GM12878 (cell line): Measurements from ENCODE around the gene PODXL2. TPM values are rescaled to one million over a fixed set of nuclear protein-coding genes. Genes with fewer than 3 reads are reported as not detected.

Experiments used
- ATAC-seq: fragments of 200-7000 bp; cut with Tn5 transposase; 3 replicates; pipeline ENCODE4 v1.9.1; 2020; ENCODE audit warnings: mild to moderate bottlenecking, moderate library complexity
- BruUV-seq: library from RNA; stranded (reverse); fragments of 400-500 nt; replicated peaks from 2 replicates; lab custom pipeline; 2021; lab: Mats Ljungman, UMichigan
- CTCF ChIA-PET: fragments of 300-600 bp; sonication (Branson Sonifier 250); formaldehyde crosslinking; extraction: SDS; loops from one replicate; lab custom pipeline; 2021; ENCODE audit warnings: inconsistent platforms; lab: Yijun Ruan, JAX
- POLR2A ChIA-PET: fragments of 350-600 bp; formaldehyde crosslinking; extraction: SDS; loops from one replicate; lab custom pipeline; 2021; ENCODE audit warnings: inconsistent platforms; lab: Charles Lee
- RAD21 ChIA-PET: fragments of 300-600 bp; sonication (Branson Sonifier 250); formaldehyde crosslinking; loops from one replicate; lab custom pipeline; 2023; ENCODE audit warnings: antibody characterized with exemption; ENCODE audit not compliant: unreplicated experiment; lab: Charles Lee
- SMC1A ChIA-PET: fragments of 300-600 bp; sonication (Branson Sonifier 250); formaldehyde crosslinking; loops from one replicate; lab custom pipeline; 2023; ENCODE audit not compliant: unreplicated experiment, uncharacterized antibody; lab: Charles Lee
- DNase-seq: peaks from one replicate; pipeline ENCODE4 v3.0.0-alpha.2; 2011; ENCODE audit warnings: low read depth, low spot score
- FAIRE-seq: peaks from 3 replicates; lab custom pipeline; 2011; peaks lifted over from hg19 to GRCh38; lab: Jason Lieb, UNC
- H2AFZ ChIP-seq: 2 replicates; pipeline ENCODE4 v1.6.0; 2011; ENCODE audit warnings: low read depth, low read length, control low read depth; ENCODE audit not compliant: control insufficient read depth
- H3K27ac ChIP-seq: 2 replicates; pipeline ENCODE4 v1.5.1; 2011; ENCODE audit warnings: control low read depth; ENCODE audit not compliant: control insufficient read depth, insufficient read depth
- H3K27me3 ChIP-seq, 2 experiments: replicated peaks in 1 of 2; 2 replicates each; pipeline versions ENCODE4 v1.6.0 to v1.6.1; 2011; ENCODE audit warnings: low read length in 1 of 2; ENCODE audit not compliant: control insufficient read depth in 2 of 2, insufficient read depth in 2 of 2
- H3K36me3 ChIP-seq, 2 experiments: 2 replicates each; pipeline ENCODE4 v1.5.1; 2011; ENCODE audit warnings: low read length in 1 of 2; ENCODE audit not compliant: control insufficient read depth in 2 of 2, insufficient read depth in 2 of 2
- H3K4me1 ChIP-seq: 2 replicates; pipeline ENCODE4 v1.6.1; 2011; ENCODE audit warnings: mild to moderate bottlenecking, low read length, moderate library complexity, mixed read lengths; ENCODE audit not compliant: control insufficient read depth, insufficient read depth
- H3K4me2 ChIP-seq: 2 replicates; pipeline ENCODE4 v1.6.0; 2011; ENCODE audit warnings: control low read depth; ENCODE audit not compliant: control insufficient read depth, insufficient read depth
- H3K4me3 ChIP-seq: fragments of 200-600 bp; sonication (generic); 2 replicates; pipeline ENCODE4 v1.5.1; 2016
- H3K79me2 ChIP-seq: 2 replicates; pipeline ENCODE4 v1.6.0; 2011; ENCODE audit warnings: low read length; ENCODE audit not compliant: control insufficient read depth, insufficient read depth
- H3K9ac ChIP-seq: 2 replicates; pipeline ENCODE4 v1.8.0; 2011; ENCODE audit warnings: low read length, control low read depth, mixed read lengths; ENCODE audit not compliant: control insufficient read depth, insufficient read depth
- H3K9me3 ChIP-seq: replicated peaks from 3 replicates; pipeline ENCODE4 v1.5.1; 2011; ENCODE audit warnings: mild to moderate bottlenecking, low read length; ENCODE audit not compliant: control insufficient read depth, insufficient read depth
- H4K20me1 ChIP-seq: 2 replicates; pipeline ENCODE4 v1.6.0; 2011; ENCODE audit not compliant: control insufficient read depth, insufficient read depth
- BACH1 ChIP-seq: fragments of 450-650 bp; IDR thresholded peaks from 2 replicates; pipeline ENCODE4 v1.6.1; 2017; ENCODE audit warnings: mild to moderate bottlenecking, borderline replicate concordance
- BHLHE40 ChIP-seq, 2 experiments: fragments of 450-650 bp in 1 of 2; IDR thresholded peaks; 2 replicates each; pipeline ENCODE4 v1.6.1; 2011 to 2017; ENCODE audit warnings: low read depth in 2 of 2, borderline replicate concordance in 1 of 2, improper control_type of control experiment in 1 of 2, low read length in 1 of 2, mild to moderate bottlenecking in 1 of 2
- BRCA1 ChIP-seq: IDR thresholded peaks from 2 replicates; pipeline ENCODE4 v1.6.1; 2011; ENCODE audit warnings: low read depth, low read length, improper control_type of control experiment
- DPF2 ChIP-seq: fragments of 450-650 bp; IDR thresholded peaks from 2 replicates; pipeline ENCODE4 v1.6.1; 2017; ENCODE audit warnings: mild to moderate bottlenecking
- EGR1 ChIP-seq, 2 experiments: IDR thresholded peaks; 1 replicate in 1 of 2; 2 replicates in 1 of 2; pipeline ENCODE4 v1.6.1; 2011 to 2012; ENCODE audit warnings: low read depth in 2 of 2, low read length in 2 of 2, borderline replicate concordance in 1 of 2, mild to moderate bottlenecking in 1 of 2, moderate library complexity in 1 of 2
- GATAD2B ChIP-seq: fragments of 450-650 bp; conservative IDR thresholded peaks from 2 replicates; pipeline ENCODE4 v1.6.1; 2017; ENCODE audit warnings: low read depth, mild to moderate bottlenecking, moderate library complexity
- IRF4 ChIP-seq: IDR thresholded peaks from 2 replicates; pipeline ENCODE4 v1.6.1; 2011; ENCODE audit warnings: low read depth, low read length
- LARP7 ChIP-seq: fragments of 450-650 bp; IDR thresholded peaks from 2 replicates; pipeline ENCODE4 v1.6.1; 2017; ENCODE audit warnings: mild to moderate bottlenecking
- MTA2 ChIP-seq: fragments of 450-650 bp; IDR thresholded peaks from 2 replicates; pipeline ENCODE4 v1.6.1; 2016; ENCODE audit warnings: low read depth, mild to moderate bottlenecking, moderate library complexity
- MTA3 ChIP-seq: IDR thresholded peaks from 2 replicates; pipeline ENCODE4 v1.6.1; 2012; ENCODE audit warnings: low read length, inconsistent platforms, borderline replicate concordance
- MYB ChIP-seq: fragments of 150-350 bp; IDR thresholded peaks from 2 replicates; pipeline ENCODE4 v1.6.1; 2014; ENCODE audit warnings: mild to moderate bottlenecking, low read depth, low read length, borderline replicate concordance
- MYC ChIP-seq: IDR thresholded peaks from 2 replicates; pipeline ENCODE4 v1.6.1; 2011; ENCODE audit warnings: mild to moderate bottlenecking, low read length, moderate library complexity, inconsistent platforms; ENCODE audit not compliant: insufficient read depth, insufficient replicate concordance, insufficient read length, severe bottlenecking
- NFXL1 ChIP-seq: fragments of 450-650 bp; IDR thresholded peaks from 2 replicates; pipeline ENCODE4 v1.6.1; 2017; ENCODE audit warnings: antibody characterized with exemption, mild to moderate bottlenecking, borderline replicate concordance
- NR2C1 ChIP-seq: fragments of 450-650 bp; IDR thresholded peaks from 2 replicates; pipeline ENCODE4 v1.6.1; 2017; ENCODE audit warnings: antibody characterized with exemption, mild to moderate bottlenecking, moderate library complexity
- POLR2A ChIP-seq: IDR thresholded peaks from 2 replicates; pipeline ENCODE4 v1.6.1; 2011; ENCODE audit warnings: low read depth, mild to moderate bottlenecking, low read length
- RB1 ChIP-seq: fragments of 450-650 bp; formaldehyde crosslinking; IDR thresholded peaks from 2 replicates; pipeline ENCODE4 v1.6.1; 2017; ENCODE audit warnings: mild to moderate bottlenecking, borderline replicate concordance
- RELA ChIP-seq: fragments of 450-650 bp; IDR thresholded peaks from 2 replicates; pipeline ENCODE4 v1.8.0; 2014; ENCODE audit warnings: borderline replicate concordance; ENCODE audit not compliant: partially characterized antibody
- SMARCA5 ChIP-seq: fragments of 450-650 bp; IDR thresholded peaks from 2 replicates; pipeline ENCODE4 v1.6.1; 2017; ENCODE audit warnings: mild to moderate bottlenecking
- SPI1 ChIP-seq: IDR thresholded peaks from 2 replicates; pipeline ENCODE4 v1.6.1; 2011; ENCODE audit warnings: low read depth, mild to moderate bottlenecking, low read length, moderate library complexity, borderline replicate concordance; ENCODE audit not compliant: insufficient read depth
- TARDBP ChIP-seq: IDR thresholded peaks from 2 replicates; pipeline ENCODE4 v1.6.1; 2016; ENCODE audit warnings: borderline replicate concordance
- ZNF217 ChIP-seq: fragments of 450-650 bp; IDR thresholded peaks from 2 replicates; pipeline ENCODE4 v1.6.1; 2017; ENCODE audit warnings: antibody characterized with exemption, mild to moderate bottlenecking
- ZSCAN29 ChIP-seq: fragments of 450-650 bp; IDR thresholded peaks from 2 replicates; pipeline ENCODE4 v1.6.1; 2017; ENCODE audit warnings: mild to moderate bottlenecking, moderate library complexity
- whole genome bisulfite sequencing: methylation state at CpG from one replicate; pipeline ENCODE4 v1.1.6; 2016; ENCODE audit warnings: low lambda C conversion rate; ENCODE audit not compliant: insufficient replicate concordance, insufficient coverage; ENCODE audit errors: missing lambda C conversion rate; 5-methylcytosine and 5-hydroxymethylcytosine counted together
- in situ Hi-C: fragments of 300-500 bp; cut with MboI; formaldehyde crosslinking; loops from 9 replicates; pipeline ENCODE4 v1.14.3; 2018; ENCODE audit warnings: mixed read lengths
- intact Hi-C: fragments of 100-400 bp; cut with micrococcal nuclease; formaldehyde crosslinking; loops from one replicate; pipeline ENCODE4 v1.14.2; 2022; ENCODE audit not compliant: unreplicated experiment
- polyA plus RNA-seq, 11 experiments: library from polyadenylated mRNA; depleted of rRNA in 4 of 11; unstranded in 6 of 11; stranded (reverse) in 5 of 11; fragments of >200 nt; fragmentation: Nextera tagmentation in 4 of 11; fragmentation: Illumina TruSeq in 1 of 11; extraction: Ambion mirVana in 4 of 11; extraction: Trizol in 1 of 11; gene quantifications; 1 replicate in 1 of 11; 2 replicates in 10 of 11; pipeline versions ENCODE4 v1.2.1 to v1.2.3, GENCODE V29; 2011 to 2016; ENCODE audit warnings: inconsistent platforms in 2 of 11, missing spikeins in 2 of 11, low read depth in 1 of 11
- total RNA-seq, 4 experiments: library from RNA; depleted of rRNA in 3 of 4; stranded (reverse); fragments of >200 nt in 3 of 4; fragmentation: Illumina TruSeq in 1 of 4; extraction: Trizol in 1 of 4; gene quantifications; 2 replicates each; pipeline versions ENCODE4 v1.2.1 to v1.2.3, GENCODE V29; 2013 to 2021
- TF ChIP-seq, protein P1 (sequence below): IDR thresholded peaks from 2 replicates; pipeline ENCODE4 v1.6.1; 2011; ENCODE audit warnings: low read depth, mild to moderate bottlenecking, low read length, moderate library complexity, borderline replicate concordance; ENCODE audit errors: extremely low read depth
- TF ChIP-seq, protein P2 (sequence below): fragments of 450-650 bp; IDR thresholded peaks from 2 replicates; pipeline ENCODE4 v1.6.1; 2018; ENCODE audit warnings: mild to moderate bottlenecking, low read depth, moderate library complexity; ENCODE audit not compliant: partially characterized antibody

The PODXL2 gene
- total and polyA plus RNA-seq, 10 of the 15 experiments (the other 5 are each of a cell fraction or from before 2014, with no cell fraction given): 0.03 to 24.4 (median 13.6) TPM; not detected in 2

DNA sequence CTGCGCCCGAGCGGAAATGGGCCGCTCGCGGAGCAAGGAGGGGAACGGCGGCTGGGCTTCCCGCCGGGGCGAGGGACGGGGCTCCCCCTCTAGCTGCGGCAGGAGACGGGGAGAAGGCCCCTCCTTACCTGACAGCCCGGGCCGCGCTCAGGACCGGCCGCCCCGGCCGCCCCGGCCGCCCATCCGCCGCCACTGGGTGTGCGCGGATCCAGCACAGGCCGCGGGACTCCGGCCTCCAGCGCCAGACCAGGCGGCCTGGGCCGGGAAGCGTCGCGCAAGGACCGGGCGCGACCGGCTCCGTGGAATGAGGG is 38.7 kb upstream of the PODXL2 start:
- no peaks in the 10 kb centered on the region; a peak in 1 of 4 replicates for H3K36me3 ChIP-seq
- FAIRE-seq: no peak
- RAD21 ChIA-PET: interaction anchor here (2.5 kb wide), 1 partner anchor 15 kb away, joined by 11 read pairs; no protein-coding TSS in a partner anchor
- H3K4me2 ChIP-seq: peak overlapping the region; percentile 97
- SMC1A ChIA-PET: no interaction called here
- H4K20me1 ChIP-seq: no peaks in the 10 kb centered on the region; the same call in 1 of the 2 replicates
- in situ Hi-C loops: no loop called here
- POLR2A ChIA-PET: interaction anchor here (0.7 to 3.6 kb wide), 4 partner anchors 8 to 1373 kb away, joined by 3 to 39 read pairs (median 3); partner anchors contain the start of gene MCM2
- ATAC-seq: peak; percentile 62
- no peak for DNase-seq
- CTCF ChIA-PET: interaction anchor here (1.1 to 5.3 kb wide), 3 partner anchors 15 to 381 kb away, joined by 3 to 43 read pairs (median 3); no protein-coding TSS in a partner anchor
- H3K4me3 ChIP-seq: peak overlapping the region; percentile 99
- H3K9ac ChIP-seq: peak overlapping the region; percentile 81
- peak overlapping the region; percentile 71 for H2AFZ ChIP-seq
- no TSS peak for BruUV-seq
- peak overlapping the region; percentile 94 for H3K27ac ChIP-seq
- H3K27me3 ChIP-seq: no peaks in the 10 kb centered on the region
- no peaks in the 10 kb centered on the region for H3K9me3 ChIP-seq
- intact Hi-C loops: loop anchor here (5.0 kb wide), 1 partner anchor 232 kb away; the partner anchor contains the start of gene MGLL
- peaks cover 22% of the 10 kb centered on the region for H3K4me1 ChIP-seq
- under 1% methylated on average over 34 of the region's 41 CpGs for WGBS
- H3K79me2 ChIP-seq: peaks cover 47% of the 10 kb centered on the region
- TF ChIP-seq BACH1 (peak; percentile 68; the same call in 1 of the 2 replicates), BHLHE40 (IDR thresholded peaks at IDR 0.05; ENCODE audit: borderline replicate concordance in 1 of 2, low read depth in 2 of 2, low read length in 1 of 2) (peak in 1 of 2 experiments; percentile 39; a peak in 1 of 4 replicates), RB1 (0 out of 2 replicates have a peak, but pooled peaks have one; percentile 20), POLR2A (peak; percentile 68), TARDBP (no peak), MYC (no peak), SMARCA5 (peak; percentile 77), SPI1 (no peak), LARP7 (peak; percentile 75; the same call in 1 of the 2 replicates), MTA3 (no peak), NR2C1 (no peak), EGR1 (IDR thresholded peaks at IDR 0.05; ENCODE audit: borderline replicate concordance in 1 of 2, low read depth in 2 of 2, low read length in 2 of 2) (no peak), DPF2 (peak; percentile 61), IRF4 (no peak), BRCA1 (no peak), RELA (no peak), GATAD2B (peak; percentile 90; the same call in 1 of the 2 replicates), NFXL1 (0 out of 2 replicates have a peak, but pooled peaks have one; percentile 47), ZNF217 (0 out of 2 replicates have a peak, but pooled peaks have one; percentile 49), MTA2 (no peak), ZSCAN29 (peak; percentile 77; the same call in 1 of the 2 replicates), MYB (no peak)
- TF ChIP-seq, protein P1, sequence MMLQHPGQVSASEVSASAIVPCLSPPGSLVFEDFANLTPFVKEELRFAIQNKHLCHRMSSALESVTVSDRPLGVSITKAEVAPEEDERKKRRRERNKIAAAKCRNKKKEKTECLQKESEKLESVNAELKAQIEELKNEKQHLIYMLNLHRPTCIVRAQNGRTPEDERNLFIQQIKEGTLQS: no peak
- TF ChIP-seq, protein P2, sequence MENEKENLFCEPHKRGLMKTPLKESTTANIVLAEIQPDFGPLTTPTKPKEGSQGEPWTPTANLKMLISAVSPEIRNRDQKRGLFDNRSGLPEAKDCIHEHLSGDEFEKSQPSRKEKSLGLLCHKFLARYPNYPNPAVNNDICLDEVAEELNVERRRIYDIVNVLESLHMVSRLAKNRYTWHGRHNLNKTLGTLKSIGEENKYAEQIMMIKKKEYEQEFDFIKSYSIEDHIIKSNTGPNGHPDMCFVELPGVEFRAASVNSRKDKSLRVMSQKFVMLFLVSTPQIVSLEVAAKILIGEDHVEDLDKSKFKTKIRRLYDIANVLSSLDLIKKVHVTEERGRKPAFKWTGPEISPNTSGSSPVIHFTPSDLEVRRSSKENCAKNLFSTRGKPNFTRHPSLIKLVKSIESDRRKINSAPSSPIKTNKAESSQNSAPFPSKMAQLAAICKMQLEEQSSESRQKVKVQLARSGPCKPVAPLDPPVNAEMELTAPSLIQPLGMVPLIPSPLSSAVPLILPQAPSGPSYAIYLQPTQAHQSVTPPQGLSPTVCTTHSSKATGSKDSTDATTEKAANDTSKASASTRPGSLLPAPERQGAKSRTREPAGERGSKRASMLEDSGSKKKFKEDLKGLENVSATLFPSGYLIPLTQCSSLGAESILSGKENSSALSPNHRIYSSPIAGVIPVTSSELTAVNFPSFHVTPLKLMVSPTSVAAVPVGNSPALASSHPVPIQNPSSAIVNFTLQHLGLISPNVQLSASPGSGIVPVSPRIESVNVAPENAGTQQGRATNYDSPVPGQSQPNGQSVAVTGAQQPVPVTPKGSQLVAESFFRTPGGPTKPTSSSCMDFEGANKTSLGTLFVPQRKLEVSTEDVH: no peak
